Activated CD4-positive, alpha-beta T cell treated with anti-CD3 and anti-CD28 coated beads, Interleukin-2, amount 10 ng/mL, durations not matched to agents 7 days and 5 days (primary cell): Measurements from ENCODE around the gene HTR3A. TPM values are rescaled to one million over a fixed set of nuclear protein-coding genes. Genes with fewer than 3 reads are reported as not detected.
A peak's percentile ranks its signal among the peaks of the same experiment; 100 is the strongest.

Source experiments
- CTCF ChIA-PET: fragments of 350-600 bp; sonication (Branson Sonifier 250); formaldehyde crosslinking; loops from one replicate; lab custom pipeline; 2021; ENCODE audit warnings: antibody characterized with exemption; lab: Charles Lee
- POLR2A ChIA-PET: fragments of 350-600 bp; sonication (Branson Sonifier 250); formaldehyde crosslinking; loops from one replicate; lab custom pipeline; 2021; ENCODE audit warnings: antibody characterized with exemption; lab: Charles Lee
- DNase-seq: peaks from one replicate; pipeline ENCODE4 v3.0.0-alpha.2; 2020
- H3K27ac Mint-ChIP-seq: one replicate; pipeline ENCODE4 v1.8.0; 2021; ENCODE audit warnings: mild to moderate bottlenecking, moderate library complexity, mixed read lengths
- H3K27me3 Mint-ChIP-seq: one replicate; pipeline ENCODE4 v1.8.0; 2021; ENCODE audit warnings: mixed read lengths
- H3K36me3 Mint-ChIP-seq: one replicate; pipeline ENCODE4 v1.8.0; 2021; ENCODE audit warnings: low read depth, mixed read lengths
- H3K4me1 Mint-ChIP-seq: one replicate; pipeline ENCODE4 v1.8.0; 2021; ENCODE audit warnings: mixed read lengths
- H3K4me3 Mint-ChIP-seq: one replicate; pipeline ENCODE4 v1.8.0; 2021; ENCODE audit warnings: mild to moderate bottlenecking, moderate library complexity, mixed read lengths
- H3K9me3 Mint-ChIP-seq: one replicate; pipeline ENCODE4 v1.8.0; 2021; ENCODE audit warnings: mixed read lengths
- total RNA-seq, 2 experiments: library from RNA; stranded (reverse); gene quantifications; one replicate each; pipeline ENCODE4 v1.2.3, GENCODE V29; 2021

The HTR3A gene
- total RNA-seq, 2 experiments from 2014 or later, result not detected

GRCh38 chr11:114031967-114032320 is 57.0 kb downstream of the HTR3A start:
- Mint-ChIP-seq H3K36me3 (no peaks in the 10 kb centered on the region), H3K27ac (no peak overlapping the region), H3K4me3 (no peak overlapping the region), H3K27me3 (peaks cover 20% of the 10 kb centered on the region), H3K4me1 (peaks cover 8% of the 10 kb centered on the region), H3K9me3 (no peaks in the 10 kb centered on the region)
- CTCF ChIA-PET, result no interaction called here
- POLR2A ChIA-PET, result no interaction called here
- DNase-seq, result no peak

DNA sequence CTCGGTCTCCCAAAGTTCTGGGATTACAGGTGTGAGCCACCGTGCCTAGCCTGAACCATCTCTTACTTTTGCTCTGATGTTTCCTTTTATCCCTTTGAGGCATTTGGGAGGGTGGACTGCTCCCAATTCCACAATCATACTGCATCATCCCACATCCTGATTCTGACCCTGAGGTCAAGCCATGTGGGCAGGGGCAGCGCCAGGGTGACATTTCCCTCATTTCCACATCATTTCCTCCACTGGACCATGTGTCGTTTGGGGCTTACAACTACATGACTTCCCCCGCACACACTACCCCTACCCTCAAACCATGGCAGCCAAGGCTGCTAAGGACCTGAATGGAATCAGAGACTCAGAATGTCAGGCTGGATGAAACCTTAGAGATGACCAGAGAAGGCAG is 58.2 kb downstream of the HTR3A start:
- H3K4me3 Mint-ChIP-seq, result no peak overlapping the region
- H3K4me1 Mint-ChIP-seq, result peaks cover 9% of the 10 kb centered on the region
- H3K9me3 Mint-ChIP-seq, result no peaks in the 10 kb centered on the region
- no peak for DNase-seq
- no peaks in the 10 kb centered on the region for H3K36me3 Mint-ChIP-seq
- CTCF ChIA-PET, result no interaction called here
- H3K27ac Mint-ChIP-seq, result no peak overlapping the region
- H3K27me3 Mint-ChIP-seq, result peaks cover 20% of the 10 kb centered on the region
- POLR2A ChIA-PET, result no interaction called here

- Mint-ChIP-seq H3K4me3 (no peak overlapping the region), H3K36me3 (no peaks in the 10 kb centered on the region), H3K4me1 (peaks cover 9% of the 10 kb centered on the region), H3K27me3 (peaks cover 22% of the 10 kb centered on the region), H3K27ac (no peak overlapping the region), H3K9me3 (no peaks in the 10 kb centered on the region)
- ChIA-PET POLR2A (no interaction called here), CTCF (interaction anchor here (0.9 kb wide), 1 partner anchor 228 kb away, joined by 3 read pairs; no protein-coding TSS in a partner anchor)
- no peak for DNase-seq
These were observed 58.7 kb downstream of the HTR3A start for GRCh38 chr11:114033572-114033971.

DNA sequence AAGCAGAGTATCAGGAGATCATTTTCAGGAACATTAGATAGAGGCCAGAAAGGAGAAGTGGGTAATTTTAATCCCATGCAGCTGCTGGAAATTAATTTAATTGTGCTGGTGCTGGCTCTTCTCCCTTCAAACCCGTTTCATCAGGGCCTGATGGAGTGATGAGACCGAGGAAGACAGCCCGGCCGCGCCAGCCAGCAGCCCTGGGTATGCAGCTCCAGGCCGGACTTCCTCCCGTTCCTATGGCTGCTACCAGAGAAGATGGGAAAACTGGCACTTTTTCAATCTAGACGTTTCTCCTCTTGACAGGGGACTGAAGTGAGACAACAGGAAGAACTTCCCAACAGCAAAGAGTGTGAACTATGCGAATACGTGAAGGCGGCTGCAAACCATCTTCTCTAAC is 60.0 kb downstream of the HTR3A start:
- no peaks in the 10 kb centered on the region for H3K36me3 Mint-ChIP-seq
- H3K9me3 Mint-ChIP-seq, result no peaks in the 10 kb centered on the region
- H3K4me3 Mint-ChIP-seq, result no peak overlapping the region
- H3K4me1 Mint-ChIP-seq, result peaks cover 9% of the 10 kb centered on the region
- DNase-seq, result no peak
- POLR2A ChIA-PET, result no interaction called here
- H3K27me3 Mint-ChIP-seq, result peaks cover 26% of the 10 kb centered on the region
- CTCF ChIA-PET, result interaction anchor here (1.2 to 1.3 kb wide), 2 partner anchors 10 to 172 kb away, joined by 3 to 4 read pairs; no protein-coding TSS in a partner anchor
- H3K27ac Mint-ChIP-seq, result no peak overlapping the region

DNA sequence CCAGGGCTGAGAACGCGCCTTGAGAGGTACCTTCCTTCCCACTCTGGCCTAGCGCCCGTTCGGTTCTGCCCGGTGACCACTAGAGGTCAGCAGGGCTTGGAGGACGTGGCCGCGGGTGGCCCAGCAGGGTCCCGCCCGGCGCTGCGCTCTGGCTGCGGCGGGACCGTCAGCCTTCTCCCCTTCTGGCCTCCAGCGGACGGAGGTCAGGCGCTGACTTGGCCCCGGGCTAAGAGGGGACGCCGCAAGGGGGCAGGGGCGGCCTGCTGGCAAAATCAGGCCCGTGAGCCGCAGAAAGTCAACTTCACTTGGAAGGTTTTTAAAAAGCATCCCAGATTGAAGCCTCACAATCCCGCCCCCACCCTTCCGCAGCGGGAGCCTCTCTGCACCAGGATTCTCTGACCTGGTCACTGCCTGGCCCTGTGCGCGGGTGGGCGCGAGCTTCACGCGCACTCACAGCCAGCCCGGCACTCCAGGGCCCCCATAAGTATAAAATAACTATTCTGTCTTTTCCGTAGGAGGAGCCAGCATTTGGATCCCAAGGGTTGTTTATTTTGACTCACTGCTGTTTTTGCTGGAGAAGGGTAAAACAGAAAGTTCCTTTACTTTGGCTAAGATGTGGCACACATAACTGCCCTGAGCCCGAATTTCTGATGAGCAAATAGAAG is 61.4 kb downstream of the HTR3A start:
- peak; percentile 51 for DNase-seq
- H3K36me3 Mint-ChIP-seq, result no peaks in the 10 kb centered on the region
- H3K27me3 Mint-ChIP-seq, result peaks cover 22% of the 10 kb centered on the region
- no peak overlapping the region for H3K4me3 Mint-ChIP-seq
- ChIA-PET POLR2A (no interaction called here), CTCF (interaction anchor here (0.5 to 1.6 kb wide), 8 partner anchors 8 to 224 kb away, joined by 3 to 5 read pairs (median 3); no protein-coding TSS in a partner anchor)
- H3K9me3 Mint-ChIP-seq, result no peaks in the 10 kb centered on the region
- H3K4me1 Mint-ChIP-seq, result peaks cover 9% of the 10 kb centered on the region
- no peak overlapping the region for H3K27ac Mint-ChIP-seq

DNA sequence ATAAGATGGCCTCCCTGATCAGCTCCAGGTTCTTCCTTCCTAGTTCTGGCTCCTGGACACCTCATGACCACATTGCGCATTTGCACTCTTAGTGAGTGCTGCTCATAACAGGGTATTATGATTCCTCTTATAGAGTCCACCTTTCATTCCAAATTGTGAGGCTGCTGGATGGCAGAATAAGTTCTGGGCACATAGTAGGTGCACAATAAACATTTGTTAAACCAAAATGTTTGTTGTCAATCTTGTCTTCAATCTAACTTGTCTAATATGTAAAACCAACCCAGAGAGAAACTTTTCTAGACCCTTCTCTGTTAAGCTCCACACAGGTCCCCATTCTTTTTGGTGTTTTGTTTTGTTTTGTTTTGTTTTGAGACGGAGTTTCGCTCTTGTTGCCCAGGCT is 62.0 kb downstream of the HTR3A start:
- no peak overlapping the region for H3K27ac Mint-ChIP-seq
- ChIA-PET CTCF (interaction anchor here (0.6 to 1.6 kb wide), 5 partner anchors 12 to 221 kb away, joined by 3 to 5 read pairs (median 3); no protein-coding TSS in a partner anchor), POLR2A (no interaction called here)
- H3K36me3 Mint-ChIP-seq, result no peaks in the 10 kb centered on the region
- H3K4me1 Mint-ChIP-seq, result peaks cover 9% of the 10 kb centered on the region
- no peaks in the 10 kb centered on the region for H3K9me3 Mint-ChIP-seq
- no peak overlapping the region for H3K4me3 Mint-ChIP-seq
- no peak for DNase-seq
- peaks cover 22% of the 10 kb centered on the region for H3K27me3 Mint-ChIP-seq

DNA sequence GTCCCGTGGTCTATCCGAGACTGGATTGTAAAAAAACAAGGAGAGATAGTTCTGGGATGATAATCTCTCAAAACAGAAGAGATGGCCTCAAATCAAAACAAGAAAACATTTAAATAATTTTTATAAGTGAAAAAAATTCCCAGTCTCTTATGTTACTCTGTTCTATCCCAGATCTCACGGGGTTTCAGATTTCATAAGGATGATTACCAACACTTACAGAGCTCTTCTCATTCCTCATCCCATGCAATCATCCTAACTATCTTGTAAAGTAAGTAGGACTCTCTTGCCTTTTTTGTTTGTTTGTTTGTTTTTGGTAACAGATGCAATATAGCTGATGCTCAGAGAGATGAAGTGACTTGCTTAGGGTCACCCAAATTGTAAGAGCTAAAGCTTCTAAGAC is 64.6 kb downstream of the HTR3A start:
- ChIA-PET CTCF (no interaction called here), POLR2A (no interaction called here)
- H3K9me3 Mint-ChIP-seq, result peaks cover 2% of the 10 kb centered on the region
- peaks cover 2% of the 10 kb centered on the region for H3K36me3 Mint-ChIP-seq
- no peak for DNase-seq
- no peak overlapping the region for H3K27ac Mint-ChIP-seq
- peaks cover 23% of the 10 kb centered on the region for H3K4me1 Mint-ChIP-seq
- H3K27me3 Mint-ChIP-seq, result peaks cover 18% of the 10 kb centered on the region
- no peak overlapping the region for H3K4me3 Mint-ChIP-seq

Other genes with a start within 250 kb of the HTR3A start
- 10 to 100 TPM; 19.9 to 20.8 TPM for gene ZW10, start 201.4 kb upstream of the HTR3A start, total RNA-seq
- not detected for gene CLDN25, start 195.3 kb upstream of the HTR3A start, total RNA-seq
- gene USP28, start 99.5 kb upstream of the HTR3A start, total RNA-seq, result 10 to 100 TPM; 36.7 to 36.9 TPM
- not detected for gene HTR3B, start 70.3 kb upstream of the HTR3A start, total RNA-seq
- gene ZBTB16, start 84.6 kb downstream of the HTR3A start, total RNA-seq, result 1 to 10 TPM; 7.4 to 7.6 TPM